ENCODE data around the gene SPA17.

The SPA17 gene

DNA sequence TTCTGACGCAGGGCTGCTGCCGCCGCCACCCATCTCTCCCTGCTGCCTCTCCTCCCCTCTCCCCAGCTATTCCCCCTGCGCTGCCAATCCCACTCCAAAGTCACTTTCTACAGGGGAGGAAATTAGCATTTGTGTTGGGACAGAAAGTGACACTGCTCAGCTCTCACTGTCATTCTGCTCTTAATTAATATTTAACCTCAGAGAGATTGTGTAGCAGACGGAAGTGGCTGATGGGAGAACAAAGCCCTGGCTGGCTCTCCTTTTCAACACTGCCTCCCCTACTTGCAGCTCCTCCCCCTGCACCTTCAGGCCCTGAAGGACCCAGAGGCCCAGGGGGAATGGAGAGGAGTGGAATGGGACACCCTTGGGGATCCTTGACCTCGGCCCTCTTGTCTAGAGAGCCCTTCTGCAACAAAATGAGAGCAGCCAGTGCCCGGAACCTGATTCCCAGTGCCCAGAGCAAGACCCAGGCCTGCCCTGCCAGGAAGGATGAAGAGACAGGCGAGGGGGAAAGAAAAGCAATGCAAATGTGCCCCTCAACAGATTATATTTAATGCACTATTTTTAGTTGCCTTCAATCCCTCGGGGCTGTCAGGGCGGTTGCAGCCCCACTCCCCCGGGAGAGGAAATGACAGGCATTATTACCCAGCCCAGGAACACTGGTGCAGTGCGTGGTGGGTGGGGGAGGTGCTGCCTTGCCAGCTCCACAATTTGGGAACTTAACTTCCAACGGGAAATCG, 51.4 kb downstream of the SPA17 start:
- DNase-seq (ENCODE audit: low read depth): no peak

- DNase-seq (ENCODE audit: low read depth): no peak
Observed at GRCh38 chr11:124725719-124726105, 52.0 kb downstream of the SPA17 start.

DNA sequence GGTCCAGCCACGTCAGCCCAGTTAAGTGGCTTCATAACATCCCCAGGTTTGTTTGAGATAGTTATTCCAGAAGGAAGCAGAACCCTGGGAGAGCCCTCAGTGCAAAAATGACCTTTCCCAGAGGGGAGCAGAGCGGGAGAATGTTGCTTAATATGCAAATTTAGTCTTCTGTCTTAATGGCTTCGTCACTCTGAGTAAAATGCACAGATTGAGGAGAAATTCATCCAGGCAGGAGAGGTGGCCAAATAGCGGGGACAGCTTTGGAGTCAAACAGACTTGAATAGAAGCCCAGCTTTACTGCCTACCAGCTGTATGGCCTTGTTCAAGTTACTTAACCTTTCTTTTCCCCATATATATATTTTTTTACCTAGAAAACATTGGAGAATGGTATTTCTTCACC, 53.8 kb downstream of the SPA17 start:
- no peak for DNase-seq (ENCODE audit: low read depth)

GRCh38 chr11:124728134-124728533, 54.4 kb downstream of the SPA17 start:
- no peak for DNase-seq (ENCODE audit: low read depth)

GRCh38 chr11:124729571-124729970, 55.9 kb downstream of the SPA17 start:
- DNase-seq (ENCODE audit: low read depth): no peak

GRCh38 chr11:124732230-124732629, 58.5 kb downstream of the SPA17 start:
- no peak for DNase-seq (ENCODE audit: low read depth)

- no peak for DNase-seq (ENCODE audit: low read depth)
Observed at GRCh38 chr11:124736736-124737135, 63.0 kb downstream of the SPA17 start.

- no peak for DNase-seq (ENCODE audit: low read depth)
Observed at GRCh38 chr11:124737638-124738305, 64.1 kb downstream of the SPA17 start.

- no peak for DNase-seq (ENCODE audit: low read depth)
Observed at GRCh38 chr11:124738713-124739478, 65.2 kb downstream of the SPA17 start.

DNA sequence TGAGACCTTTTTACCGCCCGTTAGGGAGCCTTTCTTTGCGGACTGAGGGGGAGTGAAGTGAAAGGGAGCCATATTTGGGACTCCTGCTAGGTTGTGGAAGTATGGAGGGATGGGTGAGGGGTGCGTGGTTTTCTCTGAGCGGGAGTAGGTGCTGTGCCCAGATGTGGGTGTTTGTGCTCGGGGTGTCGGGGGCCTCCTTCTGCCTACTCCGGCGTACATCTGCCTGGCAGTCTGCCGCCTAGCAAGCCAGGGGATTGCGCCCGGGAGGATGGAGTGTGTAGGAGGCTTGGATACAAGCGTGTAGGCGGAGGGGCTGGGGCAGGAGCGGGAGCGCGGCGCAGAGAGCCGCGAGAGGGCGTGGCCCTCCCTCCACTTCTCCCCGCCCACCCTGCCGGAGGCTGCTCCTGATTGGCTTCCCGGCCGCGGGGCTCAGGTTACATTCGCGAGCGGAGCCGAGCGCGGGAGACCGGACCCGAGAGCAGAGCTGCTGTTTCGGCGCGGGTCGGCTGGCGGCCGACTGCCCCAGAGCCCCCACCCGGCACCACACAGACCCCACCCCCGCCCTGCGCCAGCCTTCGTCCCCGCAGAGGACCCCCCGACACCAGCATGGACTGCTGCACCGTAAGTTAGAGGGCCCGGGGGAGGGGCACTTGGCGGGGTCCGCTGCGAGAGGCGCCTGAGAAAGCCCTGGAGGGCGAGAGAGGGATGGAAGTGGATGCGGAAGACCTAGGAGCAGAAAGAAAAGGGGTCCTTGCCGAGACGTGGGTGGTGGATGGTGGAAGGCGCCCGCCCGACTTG, 66.0 kb downstream of the SPA17 start, which contains the start of gene NRGN:
NRGN (plus strand) TSS at position 464 of the 798 bp plus-strand sequence; CDS start at position 607, 143 bp downstream.
- DNase-seq (ENCODE audit: low read depth): peak; percentile 41

DNA sequence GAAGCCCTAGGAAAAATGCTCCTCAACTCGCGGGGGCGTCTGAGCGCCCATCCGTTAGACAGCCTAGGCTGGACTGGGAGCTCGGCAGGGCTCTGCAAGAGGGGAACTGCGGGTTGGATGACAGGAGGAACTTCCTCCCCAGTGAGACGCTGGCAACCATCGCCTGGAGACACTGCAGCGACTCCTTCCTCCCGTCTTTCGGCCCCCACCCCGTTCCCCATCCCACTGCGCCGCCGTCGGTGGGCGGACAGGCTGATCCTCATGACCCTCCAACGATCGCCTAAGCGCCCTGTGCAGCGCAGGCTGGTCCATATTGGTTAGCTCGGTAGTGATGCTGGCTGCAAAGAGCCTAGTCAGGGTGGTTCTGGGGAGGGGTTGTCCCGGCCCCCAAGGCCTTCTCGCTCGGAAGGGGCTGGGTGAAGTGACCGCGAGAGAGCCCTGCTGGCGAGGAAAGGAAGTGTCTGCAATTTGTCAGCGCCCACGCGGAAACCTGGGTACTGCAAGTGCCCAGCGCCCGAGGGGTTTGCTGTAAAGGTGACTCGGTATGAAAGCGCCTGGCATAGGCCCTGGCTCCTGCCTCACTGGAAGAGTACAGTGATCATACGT, 66.7 kb downstream of the SPA17 start:
- no peak for DNase-seq (ENCODE audit: low read depth)

DNA sequence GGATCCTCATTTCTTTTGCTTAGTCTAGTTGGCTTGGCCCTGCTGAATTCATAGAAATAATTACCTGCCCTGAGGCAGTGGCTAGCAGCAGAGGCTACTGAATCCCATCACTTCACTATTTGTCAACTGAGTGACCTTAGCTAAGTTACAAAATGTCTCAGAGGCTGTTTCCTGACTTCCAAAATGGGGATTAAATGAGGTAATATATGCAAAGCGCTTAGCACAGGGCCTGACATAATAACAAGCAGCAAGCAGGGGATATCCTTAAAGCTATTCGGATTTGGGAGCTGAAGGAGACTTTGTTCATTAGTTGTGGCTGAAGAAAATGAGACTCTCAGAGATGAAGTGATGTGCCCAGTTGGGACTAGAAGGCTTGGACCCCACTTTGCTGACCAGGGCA, 68.9 kb downstream of the SPA17 start:
- DNase-seq (ENCODE audit: low read depth): no peak

GRCh38 chr11:124743050-124743449, 69.3 kb downstream of the SPA17 start:
- no peak for DNase-seq (ENCODE audit: low read depth)

DNA sequence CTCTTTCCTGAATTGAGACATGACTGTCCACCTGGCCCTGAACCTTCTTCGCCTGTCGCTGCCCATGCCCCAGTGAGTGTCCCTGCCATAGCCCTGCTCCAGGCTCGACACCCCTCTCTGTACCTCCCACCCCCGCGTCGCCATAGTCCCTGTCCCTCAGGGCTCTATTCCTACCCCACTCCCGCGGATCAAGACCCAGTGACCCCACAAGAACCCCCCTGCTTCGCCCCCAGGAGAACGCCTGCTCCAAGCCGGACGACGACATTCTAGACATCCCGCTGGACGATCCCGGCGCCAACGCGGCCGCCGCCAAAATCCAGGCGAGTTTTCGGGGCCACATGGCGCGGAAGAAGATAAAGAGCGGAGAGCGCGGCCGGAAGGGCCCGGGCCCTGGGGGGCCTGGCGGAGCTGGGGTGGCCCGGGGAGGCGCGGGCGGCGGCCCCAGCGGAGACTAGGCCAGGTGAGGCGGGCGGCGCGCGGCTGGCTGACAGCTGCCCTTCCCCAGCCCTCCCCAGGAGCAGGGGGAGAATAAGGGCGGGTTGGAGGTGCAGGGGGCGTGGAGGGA, 71.6 kb downstream of the SPA17 start:
- no peak for DNase-seq (ENCODE audit: low read depth)

- no peak for DNase-seq (ENCODE audit: low read depth)
Observed at GRCh38 chr11:124745835-124746620, 72.3 kb downstream of the SPA17 start.

DNA sequence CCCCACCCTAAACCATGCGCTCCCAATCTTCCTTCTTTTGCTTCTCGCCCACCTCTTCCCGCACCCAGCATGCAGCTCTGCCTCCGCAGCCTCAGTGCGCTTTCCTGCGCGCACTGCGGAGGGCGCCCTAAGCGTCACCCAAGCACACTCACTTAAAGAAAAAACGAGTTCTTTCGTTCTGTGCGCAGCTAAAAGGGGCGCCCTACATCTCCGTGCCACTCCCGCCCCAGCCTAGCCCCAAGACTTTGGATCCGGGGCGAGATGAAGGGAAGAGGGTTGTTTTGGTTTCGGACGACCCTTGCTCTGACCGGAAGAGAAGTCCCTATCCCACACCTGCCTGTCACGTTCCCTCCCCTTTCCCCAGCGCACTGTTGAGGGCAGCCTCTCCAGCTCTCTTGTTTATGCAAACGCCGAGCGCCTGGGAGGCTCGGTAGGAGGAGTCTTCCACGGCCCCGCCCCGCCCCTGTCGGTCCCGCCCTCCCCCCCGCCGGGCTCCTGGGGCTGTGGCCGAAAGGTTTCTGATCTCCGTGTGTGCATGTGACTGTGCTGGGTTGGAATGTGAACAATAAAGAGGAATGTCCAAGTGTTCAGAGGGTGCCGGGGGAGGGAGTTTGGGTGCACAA, 73.0 kb downstream of the SPA17 start:
- DNase-seq (ENCODE audit: low read depth): no peak
